Measurements from ENCODE around the gene GPR141.

The GPR141 gene

GRCh38 chr7:37683246-37684120, at the start of gene GPR141:
Gene GPR141, plus strand, starts transcription at chr7:37683766. Its CDS starts 56,628 bp downstream, at chr7:37740394.
- Histone ChIP-seq H3K79me2 (ENCODE audit: insufficient read depth, low read length) (no peaks in the 10 kb centered on the region), H3K9ac (ENCODE audit: low read depth, low read length) (no peak within 1 kb of the TSS), H3K4me2 (ENCODE audit: insufficient read depth, low read length) (no peak within 1 kb of the TSS), H3K4me3 (ENCODE audit: low read depth in 1 of 2, low read length in 2 of 2) (no peak within 1 kb of the TSS), H3K4me1 (ENCODE audit: insufficient read depth, low read length) (no peaks in the 10 kb centered on the region), H3K9me3 (ENCODE audit: insufficient read depth, low read length, severe bottlenecking) (no peaks in the 10 kb centered on the region), H4K20me1 (ENCODE audit: insufficient read depth, low read length) (no peaks in the 10 kb centered on the region), H3K36me3 (ENCODE audit: insufficient read depth, low read length) (no peaks in the 10 kb centered on the region), H3K27ac (ENCODE audit: low read length) (no peak within 1 kb of the TSS), H3K27me3 (ENCODE audit: insufficient read depth, low read length, poor library complexity) (peaks cover 3% of the 10 kb centered on the region), H2AFZ (ENCODE audit: low read depth, low read length) (no peak within 1 kb of the TSS)
- TF ChIP-seq EZH2 (IDR thresholded peaks at IDR 0.05; ENCODE audit: borderline replicate concordance, low read depth, low read length, severe bottlenecking) (no peak), CTCF (IDR thresholded peaks at IDR 0.05; ENCODE audit: borderline replicate concordance, extremely low read depth, low read length, poor library complexity, severe bottlenecking) (no peak)
- DNase-seq (no peak), ATAC-seq (ENCODE audit: insufficient read depth, low read depth) (no peak)

GRCh38 chr7:37635346-37635745, 48.2 kb upstream of the GPR141 start:
- no peak for ATAC-seq (ENCODE audit: insufficient read depth, low read depth)
- Histone ChIP-seq H2AFZ (ENCODE audit: low read depth, low read length) (no peak overlapping the region), H4K20me1 (ENCODE audit: insufficient read depth, low read length) (no peaks in the 10 kb centered on the region), H3K4me2 (ENCODE audit: insufficient read depth, low read length) (no peak overlapping the region), H3K9me3 (ENCODE audit: insufficient read depth, low read length, severe bottlenecking) (no peaks in the 10 kb centered on the region), H3K4me1 (ENCODE audit: insufficient read depth, low read length) (no peaks in the 10 kb centered on the region), H3K79me2 (ENCODE audit: insufficient read depth, low read length) (no peaks in the 10 kb centered on the region), H3K27me3 (ENCODE audit: insufficient read depth, low read length, poor library complexity) (no peaks in the 10 kb centered on the region), H3K9ac (ENCODE audit: low read depth, low read length) (no peak overlapping the region), H3K36me3 (ENCODE audit: insufficient read depth, low read length) (no peaks in the 10 kb centered on the region), H3K27ac (ENCODE audit: low read length) (no peak overlapping the region), H3K4me3 (ENCODE audit: low read depth in 1 of 2, low read length in 2 of 2) (no peak overlapping the region)
- DNase-seq = no peak
- no peak for TF ChIP-seq CTCF (IDR thresholded peaks at IDR 0.05; ENCODE audit: borderline replicate concordance, extremely low read depth, low read length, poor library complexity, severe bottlenecking)
- TF ChIP-seq EZH2 (IDR thresholded peaks at IDR 0.05; ENCODE audit: borderline replicate concordance, low read depth, low read length, severe bottlenecking) = no peak

GRCh38 chr7:37642028-37642540, 41.5 kb upstream of the GPR141 start:
- H3K27ac ChIP-seq (ENCODE audit: low read length) = no peak overlapping the region
- H3K79me2 ChIP-seq (ENCODE audit: insufficient read depth, low read length) = no peaks in the 10 kb centered on the region
- H2AFZ ChIP-seq (ENCODE audit: low read depth, low read length) = no peak overlapping the region
- H3K27me3 ChIP-seq (ENCODE audit: insufficient read depth, low read length, poor library complexity) = peaks cover 3% of the 10 kb centered on the region
- no peak overlapping the region for H3K4me3 ChIP-seq (ENCODE audit: low read depth in 1 of 2, low read length in 2 of 2)
- DNase-seq = no peak
- no peak for ATAC-seq (ENCODE audit: insufficient read depth, low read depth)
- H3K4me1 ChIP-seq (ENCODE audit: insufficient read depth, low read length) = no peaks in the 10 kb centered on the region
- no peaks in the 10 kb centered on the region for H3K9me3 ChIP-seq (ENCODE audit: insufficient read depth, low read length, severe bottlenecking)
- no peaks in the 10 kb centered on the region for H4K20me1 ChIP-seq (ENCODE audit: insufficient read depth, low read length)
- no peak overlapping the region for H3K4me2 ChIP-seq (ENCODE audit: insufficient read depth, low read length)
- H3K36me3 ChIP-seq (ENCODE audit: insufficient read depth, low read length) = no peaks in the 10 kb centered on the region
- no peak overlapping the region for H3K9ac ChIP-seq (ENCODE audit: low read depth, low read length)
- TF ChIP-seq CTCF (IDR thresholded peaks at IDR 0.05; ENCODE audit: borderline replicate concordance, extremely low read depth, low read length, poor library complexity, severe bottlenecking) = no peak

All from DND-41 (cell line).